Right lobe of liver (tissue), 6 donors: ENCODE measurements around the gene FNDC10. TPM values are rescaled to one million over a fixed set of nuclear protein-coding genes. Genes with fewer than 3 reads are reported as not detected.
"Not testable (repeated sequence)": the region's sequence is repeated elsewhere in the genome, so short reads cannot be mapped to it uniquely, and the experiment has no call there.

ENCODE experiments used
- ATAC-seq, 4 donors: fragments of 200-7000 bp; cut with Tn5 transposase; one replicate each; pipeline ENCODE4 v1.9.1; 2020; ENCODE audit warnings: mild to moderate bottlenecking in 4 of 4, moderate library complexity in 4 of 4
- DNase-seq, 3 donors: peaks; one replicate each; pipeline ENCODE4 v3.0.0-alpha.2; 2020
- H3K27ac ChIP-seq, 3 donors: fragments of 200-600 bp; one replicate each; pipeline ENCODE4 v1.8.0; 2022
- H3K27me3 ChIP-seq, 2 donors: fragments of 200-600 bp; one replicate each; pipeline ENCODE4 v1.8.0; 2022
- H3K36me3 ChIP-seq, 4 donors: fragments of 200-600 bp; sonication (generic) in 1 of 4; one replicate each; pipeline versions ENCODE4 v1.5.1 to v1.8.0; 2017 to 2022; ENCODE audit warnings: control low read depth in 1 of 4
- H3K4me1 ChIP-seq, 4 donors: fragments of 200-600 bp; sonication (generic) in 1 of 4; one replicate each; pipeline versions ENCODE4 v1.5.1 to v1.8.0; 2017 to 2022; ENCODE audit warnings: control low read depth in 1 of 4
- H3K4me3 ChIP-seq, 3 donors: fragments of 200-600 bp; one replicate each; pipeline ENCODE4 v1.8.0; 2022
- H3K9me3 ChIP-seq, 4 donors: fragments of 200-600 bp; sonication (generic) in 1 of 4; one replicate each; pipeline versions ENCODE4 v1.5.1 to v1.8.0; 2017 to 2022; ENCODE audit warnings: control low read depth in 1 of 4
- CTCF ChIP-seq, 4 donors: fragments of 200-600 bp in 3 of 4; fragments of 450-650 bp in 1 of 4; IDR thresholded peaks; one replicate each; pipeline versions ENCODE4 v1.5.1 to v1.8.0; 2016 to 2022; ENCODE audit warnings: antibody characterized with exemption in 4 of 4, mild to moderate bottlenecking in 2 of 4
- POLR2A ChIP-seq: fragments of 450-650 bp; IDR thresholded peaks from one replicate; pipeline ENCODE4 v1.6.1; 2017; ENCODE audit warnings: antibody characterized with exemption, mild to moderate bottlenecking
- WGBS: methylation state at CpG from one replicate; pipeline ENCODE4 v1.1.6; 2018; ENCODE audit warnings: low coverage, low lambda C conversion rate; ENCODE audit not compliant: insufficient coverage; ENCODE audit errors: missing lambda C conversion rate; 5-methylcytosine and 5-hydroxymethylcytosine counted together
- intact Hi-C, 2 donors: fragments of 100-400 bp; cut with DNase I; formaldehyde crosslinking; loops; one replicate each; pipeline versions ENCODE4 v1.11.2 to v1.14.1; 2022
- total RNA-seq, 6 experiments: library from RNA; depleted of rRNA in 2 of 6; stranded (reverse); fragments of >200 nt in 2 of 6; fragmentation: NEBNext Ultra II Directional in 3 of 6; extraction: Animal tissue kit (Norgen Biotek cat#: 25700) in 3 of 6; gene quantifications; one replicate each; pipeline versions ENCODE4 v1.1.0 to v1.2.4, GENCODE V29; 2016 to 2023
- donor health status: DM: no; HTN: yes; CAD: no.
- donor health status: DM: no; HTN: no; CAD: no.
- donor health status: DM: no; HTN: no; CAD: no.
- donor health status: DM: no; HTN: yes; CAD: no.
- donor health status: DM: no; HTN: yes; CAD: no.

The FNDC10 gene
- total RNA-seq, 6 experiments from 2014 or later: 0.09 to 1.6 (median 0.46) TPM

- intact Hi-C loops: no loop called here
- WGBS: 60% methylated on average over 2 of the region's 9 CpGs
- no peak for TF ChIP-seq POLR2A
- TF ChIP-seq CTCF (IDR thresholded peaks at IDR 0.05): no peak
Measured at GRCh38 chr1:1560178-1560577, 39.8 kb downstream of the FNDC10 start.

GRCh38 chr1:1559066-1559465 is 40.9 kb downstream of the FNDC10 start:
- TF ChIP-seq POLR2A: no peak
- TF ChIP-seq CTCF (IDR thresholded peaks at IDR 0.05): no peak
- H3K4me3 ChIP-seq: no peak overlapping the region
- peaks cover 0 to 26% (median 13%) of the 10 kb centered on the region in 4 donors for H3K36me3 ChIP-seq
- WGBS: 89% methylated on average over 16 of the region's 17 CpGs
- H3K4me1 ChIP-seq: peaks cover 0 to 6% (median 0%) of the 10 kb centered on the region in 4 donors
- ATAC-seq (no peak), DNase-seq (no peak)
- no peaks in the 10 kb centered on the region for H3K27me3 ChIP-seq
- intact Hi-C loops: no loop called here
- H3K27ac ChIP-seq: no peak overlapping the region
- H3K9me3 ChIP-seq: no peaks in the 10 kb centered on the region

More at GRCh38 chr1:1560178-1560577, 39.8 kb downstream of the FNDC10 start:
- DNase-seq (no peak), ATAC-seq (no peak)
- Histone ChIP-seq H3K4me3 (no peak overlapping the region), H3K9me3 (no peaks in the 10 kb centered on the region), H3K36me3 (peaks cover 0 to 32% (median 18%) of the 10 kb centered on the region in 4 donors), H3K4me1 (peaks cover 0 to 8% (median 0%) of the 10 kb centered on the region in 4 donors), H3K27me3 (no peaks in the 10 kb centered on the region), H3K27ac (no peak overlapping the region)

GRCh38 chr1:1558591-1558990 is 41.3 kb downstream of the FNDC10 start:
- Histone ChIP-seq H3K4me3 (no peak overlapping the region), H3K4me1 (peaks cover 0 to 6% (median 0%) of the 10 kb centered on the region in 4 donors), H3K36me3 (peaks cover 0 to 22% (median 9%) of the 10 kb centered on the region in 4 donors), H3K27ac (no peak overlapping the region), H3K27me3 (no peaks in the 10 kb centered on the region), H3K9me3 (no peaks in the 10 kb centered on the region)
- DNase-seq (no peak), ATAC-seq (no peak)
- intact Hi-C loops: no loop called here
- TF ChIP-seq CTCF (IDR thresholded peaks at IDR 0.05) (no peak), POLR2A (no peak)
- 42% methylated on average over 2 of the region's 4 CpGs for WGBS

- intact Hi-C loops, ATAC-seq, H3K27ac ChIP-seq, H3K4me3 ChIP-seq, DNase-seq, H3K4me1 ChIP-seq, H3K9me3 ChIP-seq, H3K27me3 ChIP-seq: not testable (repeated sequence)
- 98% methylated on average over 6 of the region's 7 CpGs for WGBS
- peaks cover 0 to 13% (median 3%) of the 10 kb centered on the region in 4 donors for H3K36me3 ChIP-seq
Measured at GRCh38 chr1:1557688-1558087, 42.2 kb downstream of the FNDC10 start.

GRCh38 chr1:1556961-1557360 is 43.0 kb downstream of the FNDC10 start:
- intact Hi-C loops, H3K9me3 ChIP-seq, ATAC-seq, H3K4me3 ChIP-seq, H3K4me1 ChIP-seq, H3K27me3 ChIP-seq, H3K36me3 ChIP-seq, DNase-seq, H3K27ac ChIP-seq: not testable (repeated sequence)
- WGBS: 85% methylated on average over 11 of the region's 11 CpGs

GRCh38 chr1:1556505-1556904 is 43.4 kb downstream of the FNDC10 start:
- intact Hi-C loops: no loop called here
- ATAC-seq (no peak), DNase-seq (no peak)
- Histone ChIP-seq H3K4me3 (no peak overlapping the region), H3K27ac (no peak overlapping the region), H3K36me3 (peaks cover 0 to 3% (median under 1%) of the 10 kb centered on the region in 4 donors), H3K4me1 (peaks cover 0 to 6% (median 0%) of the 10 kb centered on the region in 4 donors), H3K27me3 (no peaks in the 10 kb centered on the region), H3K9me3 (no peaks in the 10 kb centered on the region)
- 79% methylated on average over 3 of the region's 6 CpGs for WGBS
- TF ChIP-seq POLR2A (no peak), CTCF (IDR thresholded peaks at IDR 0.05) (no peak)
